GM12872 (cell line): ENCODE results near the gene SPTBN2.

Experiments
- TF ChIP-seq, protein P1 (sequence below): IDR thresholded peaks from 3 replicates; pipeline ENCODE4 v1.5.1; 2011; ENCODE audit warnings: low read depth, mild to moderate bottlenecking, low read length, moderate library complexity; ENCODE audit not compliant: insufficient read depth

Gene SPTBN2

DNA sequence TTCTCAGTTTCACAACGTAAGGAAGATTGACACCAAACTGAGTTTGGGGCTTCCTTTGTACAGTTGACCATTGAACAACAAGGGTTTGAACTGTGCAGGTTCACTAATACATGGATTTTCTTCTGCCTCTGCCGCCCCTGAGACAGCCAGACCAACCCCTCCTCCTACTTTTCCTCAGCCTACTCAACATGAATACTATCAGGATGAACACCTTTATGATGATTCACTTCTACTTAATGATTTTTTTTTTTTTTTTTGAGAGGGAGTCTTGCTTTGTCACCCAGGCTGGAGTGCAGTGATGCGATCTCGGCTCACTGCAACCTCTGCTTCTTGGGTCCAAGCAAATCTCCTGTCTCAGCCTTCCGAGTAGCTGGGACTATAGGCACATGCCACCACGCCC is 75.9 kb downstream of the SPTBN2 start:
- TF ChIP-seq, protein P1, sequence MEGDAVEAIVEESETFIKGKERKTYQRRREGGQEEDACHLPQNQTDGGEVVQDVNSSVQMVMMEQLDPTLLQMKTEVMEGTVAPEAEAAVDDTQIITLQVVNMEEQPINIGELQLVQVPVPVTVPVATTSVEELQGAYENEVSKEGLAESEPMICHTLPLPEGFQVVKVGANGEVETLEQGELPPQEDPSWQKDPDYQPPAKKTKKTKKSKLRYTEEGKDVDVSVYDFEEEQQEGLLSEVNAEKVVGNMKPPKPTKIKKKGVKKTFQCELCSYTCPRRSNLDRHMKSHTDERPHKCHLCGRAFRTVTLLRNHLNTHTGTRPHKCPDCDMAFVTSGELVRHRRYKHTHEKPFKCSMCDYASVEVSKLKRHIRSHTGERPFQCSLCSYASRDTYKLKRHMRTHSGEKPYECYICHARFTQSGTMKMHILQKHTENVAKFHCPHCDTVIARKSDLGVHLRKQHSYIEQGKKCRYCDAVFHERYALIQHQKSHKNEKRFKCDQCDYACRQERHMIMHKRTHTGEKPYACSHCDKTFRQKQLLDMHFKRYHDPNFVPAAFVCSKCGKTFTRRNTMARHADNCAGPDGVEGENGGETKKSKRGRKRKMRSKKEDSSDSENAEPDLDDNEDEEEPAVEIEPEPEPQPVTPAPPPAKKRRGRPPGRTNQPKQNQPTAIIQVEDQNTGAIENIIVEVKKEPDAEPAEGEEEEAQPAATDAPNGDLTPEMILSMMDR: no peak

DNA sequence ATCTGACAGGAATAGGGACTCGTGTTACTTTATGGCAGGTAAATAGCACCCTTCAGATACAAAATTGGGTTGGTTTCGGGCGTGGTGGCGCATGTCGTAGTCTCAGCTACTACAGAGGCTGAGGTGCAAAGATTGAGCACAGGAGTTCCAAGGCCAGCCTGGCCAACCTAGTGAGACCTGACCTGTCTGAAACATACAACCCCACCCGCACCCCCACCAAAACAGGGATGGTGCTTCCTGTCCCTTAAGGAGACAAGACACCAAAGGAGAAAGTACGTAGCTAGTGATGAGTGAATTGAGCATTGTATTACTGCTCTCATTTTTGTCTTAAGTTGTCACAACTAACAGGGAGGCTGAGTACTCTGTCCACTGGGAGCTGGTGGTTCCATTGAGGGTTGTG is 76.4 kb downstream of the SPTBN2 start:
- TF ChIP-seq, protein P1: no peak

DNA sequence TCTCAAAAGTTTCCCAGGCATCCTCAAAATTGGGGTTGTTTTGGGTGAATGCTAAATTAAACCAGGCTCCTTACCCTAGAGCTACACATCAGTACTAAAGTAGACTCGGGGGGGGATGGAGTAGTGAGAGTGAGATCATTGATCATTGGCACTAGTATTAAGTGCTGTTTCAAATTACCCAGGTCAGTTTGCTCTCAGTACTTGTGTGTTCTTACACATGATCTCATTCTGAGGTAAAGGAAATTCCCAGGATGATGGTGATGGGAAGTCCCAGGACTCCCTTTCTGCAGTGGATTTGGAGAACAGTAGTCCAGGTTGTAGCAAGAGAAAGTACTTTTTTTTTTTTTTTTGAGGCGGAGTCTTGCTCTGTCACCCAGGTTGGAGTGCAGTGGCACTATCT is 78.0 kb downstream of the SPTBN2 start:
- TF ChIP-seq, protein P1: no peak

DNA sequence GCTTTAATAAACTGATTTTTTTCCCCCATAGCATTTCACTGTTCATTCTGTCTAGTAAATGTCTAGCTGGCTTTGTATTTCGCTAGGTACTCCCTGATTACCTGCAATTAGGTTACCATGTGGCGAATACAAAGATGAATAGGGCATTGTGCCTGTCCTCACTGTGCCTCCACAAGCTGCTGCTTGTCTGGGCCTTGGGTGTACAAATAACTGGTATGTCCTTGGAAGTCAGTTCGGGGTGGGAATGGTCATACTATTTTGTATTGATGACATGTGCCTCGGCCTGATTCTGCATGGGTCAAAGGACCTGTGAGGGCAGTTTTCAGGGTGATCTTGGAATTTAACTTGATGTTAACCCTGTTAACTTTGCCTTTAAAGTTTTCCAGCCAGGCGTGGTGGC is 79.1 kb downstream of the SPTBN2 start:
- TF ChIP-seq, protein P1: no peak

DNA sequence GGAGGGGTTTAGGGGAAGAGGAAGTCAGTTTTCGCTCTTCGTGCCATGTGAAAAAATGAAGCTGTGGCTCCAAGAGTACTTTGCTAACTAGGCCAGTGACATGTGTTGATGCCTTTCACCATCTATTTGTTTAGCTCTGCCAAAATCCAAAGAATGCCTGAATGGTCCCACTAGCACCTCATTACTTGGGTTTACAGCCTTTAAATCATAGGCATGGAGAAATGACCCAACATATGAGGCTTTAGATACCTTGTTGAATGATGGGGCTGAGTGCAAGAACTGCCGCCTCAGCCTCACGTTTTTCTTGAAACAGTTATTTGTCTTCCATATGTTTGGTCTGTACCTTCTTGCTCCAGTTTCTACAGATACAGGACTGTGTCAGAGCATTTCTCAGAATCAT is 82.2 kb downstream of the SPTBN2 start:
- TF ChIP-seq, protein P1: no peak

DNA sequence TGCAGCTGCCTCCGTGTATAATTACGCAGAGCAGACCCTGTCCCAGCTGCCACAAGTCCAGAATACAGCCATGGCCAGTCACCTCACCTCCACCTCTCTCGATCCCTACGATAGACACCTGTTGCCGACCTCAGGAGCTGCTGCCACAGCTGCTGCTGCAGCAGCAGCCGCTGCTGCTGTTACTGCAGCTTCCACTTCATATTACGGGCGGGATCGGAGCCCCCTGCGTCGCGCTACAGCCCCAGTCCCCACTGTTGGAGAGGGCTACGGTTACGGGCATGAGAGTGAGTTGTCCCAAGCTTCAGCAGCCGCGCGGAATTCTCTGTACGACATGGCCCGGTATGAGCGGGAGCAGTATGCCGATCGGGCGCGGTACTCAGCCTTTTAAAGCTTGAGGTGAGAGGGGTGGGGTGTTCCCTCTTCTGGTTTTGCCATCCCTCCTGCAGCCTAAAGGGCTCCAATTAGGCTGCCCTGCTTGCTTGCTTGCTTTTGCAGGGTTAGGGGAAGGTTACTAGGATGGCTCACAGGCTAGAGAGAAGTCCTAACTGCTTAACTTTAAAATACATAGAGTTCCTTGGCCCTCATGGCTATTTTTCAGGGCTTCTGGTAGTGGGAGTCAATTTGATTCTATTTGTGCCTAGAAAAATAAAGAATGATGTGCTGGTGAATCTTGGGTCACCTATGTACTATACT is 85.1 kb downstream of the SPTBN2 start:
- TF ChIP-seq, protein P1: no peak

DNA sequence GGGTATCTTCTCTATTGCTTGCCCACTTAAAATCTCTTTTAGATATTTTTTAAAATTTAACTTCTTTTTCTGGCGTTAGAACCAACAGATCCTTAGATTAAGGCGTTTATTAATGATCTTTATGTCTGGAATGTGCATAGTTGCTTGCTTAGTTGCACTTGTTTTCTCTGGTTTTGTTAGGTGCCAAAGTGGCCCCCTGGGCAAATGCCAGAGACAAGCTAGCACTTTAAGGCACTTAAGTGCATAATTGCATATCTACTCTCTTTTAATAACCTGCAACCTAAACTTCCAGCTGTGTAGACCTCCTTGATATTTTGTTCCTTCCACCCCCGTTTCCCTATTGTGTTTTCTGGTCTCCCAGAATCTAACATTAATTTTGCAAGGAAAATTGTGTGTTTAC is 87.2 kb downstream of the SPTBN2 start:
- TF ChIP-seq, protein P1: no peak
